GM12878 (cell line): ENCODE data around the gene CLIC6. TPM values are rescaled to one million over a fixed set of nuclear protein-coding genes. Genes with fewer than 3 reads are reported as not detected.
A peak's percentile ranks its signal among the peaks of the same experiment; 100 is the strongest.

Experiments used
- ATAC-seq: fragments of 200-7000 bp; cut with Tn5 transposase; 3 replicates; pipeline ENCODE4 v1.9.1; 2020; ENCODE audit warnings: mild to moderate bottlenecking, moderate library complexity
- BruUV-seq: library from RNA; stranded (reverse); fragments of 400-500 nt; replicated peaks from 2 replicates; lab custom pipeline; 2021; lab: Mats Ljungman, UMichigan
- CTCF ChIA-PET: fragments of 300-600 bp; sonication (Branson Sonifier 250); formaldehyde crosslinking; extraction: SDS; loops from one replicate; lab custom pipeline; 2021; ENCODE audit warnings: inconsistent platforms; lab: Yijun Ruan, JAX
- POLR2A ChIA-PET: fragments of 350-600 bp; formaldehyde crosslinking; extraction: SDS; loops from one replicate; lab custom pipeline; 2021; ENCODE audit warnings: inconsistent platforms; lab: Charles Lee
- RAD21 ChIA-PET: fragments of 300-600 bp; sonication (Branson Sonifier 250); formaldehyde crosslinking; loops from one replicate; lab custom pipeline; 2023; ENCODE audit warnings: antibody characterized with exemption; ENCODE audit not compliant: unreplicated experiment; lab: Charles Lee
- SMC1A ChIA-PET: fragments of 300-600 bp; sonication (Branson Sonifier 250); formaldehyde crosslinking; loops from one replicate; lab custom pipeline; 2023; ENCODE audit not compliant: unreplicated experiment, uncharacterized antibody; lab: Charles Lee
- DNase-seq: peaks from one replicate; pipeline ENCODE4 v3.0.0-alpha.2; 2011; ENCODE audit warnings: low read depth, low spot score
- FAIRE-seq: peaks from 3 replicates; lab custom pipeline; 2011; peaks lifted over from hg19 to GRCh38; lab: Jason Lieb, UNC
- H2AFZ ChIP-seq: 2 replicates; pipeline ENCODE4 v1.6.0; 2011; ENCODE audit warnings: low read depth, low read length, control low read depth; ENCODE audit not compliant: control insufficient read depth
- H3K27ac ChIP-seq: 2 replicates; pipeline ENCODE4 v1.5.1; 2011; ENCODE audit warnings: control low read depth; ENCODE audit not compliant: control insufficient read depth, insufficient read depth
- H3K27me3 ChIP-seq, 2 experiments: replicated peaks in 1 of 2; 2 replicates each; pipeline versions ENCODE4 v1.6.0 to v1.6.1; 2011; ENCODE audit warnings: low read length in 1 of 2; ENCODE audit not compliant: control insufficient read depth in 2 of 2, insufficient read depth in 2 of 2
- H3K36me3 ChIP-seq, 2 experiments: 2 replicates each; pipeline ENCODE4 v1.5.1; 2011; ENCODE audit warnings: low read length in 1 of 2; ENCODE audit not compliant: control insufficient read depth in 2 of 2, insufficient read depth in 2 of 2
- H3K4me1 ChIP-seq: 2 replicates; pipeline ENCODE4 v1.6.1; 2011; ENCODE audit warnings: mild to moderate bottlenecking, low read length, moderate library complexity, mixed read lengths; ENCODE audit not compliant: control insufficient read depth, insufficient read depth
- H3K4me2 ChIP-seq: 2 replicates; pipeline ENCODE4 v1.6.0; 2011; ENCODE audit warnings: control low read depth; ENCODE audit not compliant: control insufficient read depth, insufficient read depth
- H3K4me3 ChIP-seq: fragments of 200-600 bp; sonication (generic); 2 replicates; pipeline ENCODE4 v1.5.1; 2016
- H3K79me2 ChIP-seq: 2 replicates; pipeline ENCODE4 v1.6.0; 2011; ENCODE audit warnings: low read length; ENCODE audit not compliant: control insufficient read depth, insufficient read depth
- H3K9ac ChIP-seq: 2 replicates; pipeline ENCODE4 v1.8.0; 2011; ENCODE audit warnings: low read length, control low read depth, mixed read lengths; ENCODE audit not compliant: control insufficient read depth, insufficient read depth
- H3K9me3 ChIP-seq: replicated peaks from 3 replicates; pipeline ENCODE4 v1.5.1; 2011; ENCODE audit warnings: mild to moderate bottlenecking, low read length; ENCODE audit not compliant: control insufficient read depth, insufficient read depth
- H4K20me1 ChIP-seq: 2 replicates; pipeline ENCODE4 v1.6.0; 2011; ENCODE audit not compliant: control insufficient read depth, insufficient read depth
- BCL11A ChIP-seq: IDR thresholded peaks from 2 replicates; pipeline ENCODE4 v1.6.1; 2011; ENCODE audit warnings: low read depth, low read length
- BCL3 ChIP-seq: IDR thresholded peaks from 2 replicates; pipeline ENCODE4 v1.6.1; 2011; ENCODE audit warnings: borderline replicate concordance, low read depth, mild to moderate bottlenecking, moderate library complexity, low read length; ENCODE audit not compliant: insufficient read depth, poor library complexity, severe bottlenecking
- E2F8 ChIP-seq: fragments of 450-650 bp; IDR thresholded peaks from 2 replicates; pipeline ENCODE4 v1.6.1; 2018; ENCODE audit warnings: mild to moderate bottlenecking, low read depth, moderate library complexity; ENCODE audit not compliant: partially characterized antibody
- E4F1 ChIP-seq: fragments of 450-650 bp; IDR thresholded peaks from 2 replicates; pipeline ENCODE4 v1.6.1; 2018; ENCODE audit warnings: borderline replicate concordance, mild to moderate bottlenecking; ENCODE audit not compliant: partially characterized antibody
- GATAD2B ChIP-seq: fragments of 450-650 bp; conservative IDR thresholded peaks from 2 replicates; pipeline ENCODE4 v1.6.1; 2017; ENCODE audit warnings: low read depth, mild to moderate bottlenecking, moderate library complexity
- KLF5 ChIP-seq: fragments of 450-650 bp; IDR thresholded peaks from 2 replicates; pipeline ENCODE4 v1.6.1; 2014; ENCODE audit warnings: mild to moderate bottlenecking; ENCODE audit not compliant: partially characterized antibody
- MXI1 ChIP-seq: fragments of 150-350 bp; IDR thresholded peaks from 2 replicates; pipeline ENCODE4 v1.6.1; 2011; ENCODE audit warnings: low read depth, mild to moderate bottlenecking, inconsistent platforms, low read length, improper control_type of control experiment
- MYB ChIP-seq: fragments of 150-350 bp; IDR thresholded peaks from 2 replicates; pipeline ENCODE4 v1.6.1; 2014; ENCODE audit warnings: mild to moderate bottlenecking, low read depth, low read length, borderline replicate concordance
- NBN ChIP-seq: fragments of 450-650 bp; IDR thresholded peaks from 2 replicates; pipeline ENCODE4 v1.6.1; 2016
- NFIC ChIP-seq: IDR thresholded peaks from 2 replicates; pipeline ENCODE4 v1.6.1; 2012; ENCODE audit warnings: low read depth, mild to moderate bottlenecking, inconsistent platforms, low read length, moderate library complexity
- NFYA ChIP-seq: IDR thresholded peaks from 2 replicates; pipeline ENCODE4 v1.6.1; 2011; ENCODE audit warnings: low read depth, mild to moderate bottlenecking, low read length, improper control_type of control experiment, borderline replicate concordance
- NFYB ChIP-seq: IDR thresholded peaks from 2 replicates; pipeline ENCODE4 v1.6.1; 2011; ENCODE audit warnings: low read depth, mild to moderate bottlenecking, low read length, improper control_type of control experiment, moderate library complexity; ENCODE audit not compliant: insufficient read depth
- SMAD5 ChIP-seq: IDR thresholded peaks from 2 replicates; pipeline ENCODE4 v1.6.1; 2016; ENCODE audit warnings: antibody characterized with exemption, low read depth
- SRF ChIP-seq, 2 experiments: IDR thresholded peaks; 2 replicates each; pipeline ENCODE4 v1.6.1; 2011; ENCODE audit warnings: low read depth in 2 of 2, low read length in 2 of 2, mild to moderate bottlenecking in 1 of 2, moderate library complexity in 1 of 2
- WRNIP1 ChIP-seq: IDR thresholded peaks from 2 replicates; pipeline ENCODE4 v1.6.1; 2011; ENCODE audit warnings: low read depth, low read length, improper control_type of control experiment, borderline replicate concordance
- YY1 ChIP-seq: IDR thresholded peaks from 2 replicates; pipeline ENCODE4 v1.6.1; 2011; ENCODE audit warnings: low read depth, mild to moderate bottlenecking, low read length
- ZNF207 ChIP-seq: fragments of 450-650 bp; IDR thresholded peaks from 2 replicates; pipeline ENCODE4 v1.6.1; 2014; ENCODE audit warnings: antibody characterized with exemption, mild to moderate bottlenecking, borderline replicate concordance
- WGBS: methylation state at CpG from one replicate; pipeline ENCODE4 v1.1.6; 2016; ENCODE audit warnings: low lambda C conversion rate; ENCODE audit not compliant: insufficient replicate concordance, insufficient coverage; ENCODE audit errors: missing lambda C conversion rate; 5-methylcytosine and 5-hydroxymethylcytosine counted together
- in situ Hi-C: fragments of 300-500 bp; cut with MboI; formaldehyde crosslinking; loops from 9 replicates; pipeline ENCODE4 v1.14.3; 2018; ENCODE audit warnings: mixed read lengths
- intact Hi-C: fragments of 100-400 bp; cut with micrococcal nuclease; formaldehyde crosslinking; loops from one replicate; pipeline ENCODE4 v1.14.2; 2022; ENCODE audit not compliant: unreplicated experiment
- polyA plus RNA-seq, 11 experiments: library from polyadenylated mRNA; depleted of rRNA in 4 of 11; unstranded in 6 of 11; stranded (reverse) in 5 of 11; fragments of >200 nt; fragmentation: Nextera tagmentation in 4 of 11; fragmentation: Illumina TruSeq in 1 of 11; extraction: Ambion mirVana in 4 of 11; extraction: Trizol in 1 of 11; gene quantifications; 1 replicate in 1 of 11; 2 replicates in 10 of 11; pipeline versions ENCODE4 v1.2.1 to v1.2.3, GENCODE V29; 2011 to 2016; ENCODE audit warnings: inconsistent platforms in 2 of 11, missing spikeins in 2 of 11, low read depth in 1 of 11
- total RNA-seq, 4 experiments: library from RNA; depleted of rRNA in 3 of 4; stranded (reverse); fragments of >200 nt in 3 of 4; fragmentation: Illumina TruSeq in 1 of 4; extraction: Trizol in 1 of 4; gene quantifications; 2 replicates each; pipeline versions ENCODE4 v1.2.1 to v1.2.3, GENCODE V29; 2013 to 2021

Gene CLIC6
- total and polyA plus RNA-seq, 10 of the 15 experiments (the other 5 are each of a cell fraction or from before 2014, with no cell fraction given), result 5.7 to 34.1 (median 11.2) TPM

DNA sequence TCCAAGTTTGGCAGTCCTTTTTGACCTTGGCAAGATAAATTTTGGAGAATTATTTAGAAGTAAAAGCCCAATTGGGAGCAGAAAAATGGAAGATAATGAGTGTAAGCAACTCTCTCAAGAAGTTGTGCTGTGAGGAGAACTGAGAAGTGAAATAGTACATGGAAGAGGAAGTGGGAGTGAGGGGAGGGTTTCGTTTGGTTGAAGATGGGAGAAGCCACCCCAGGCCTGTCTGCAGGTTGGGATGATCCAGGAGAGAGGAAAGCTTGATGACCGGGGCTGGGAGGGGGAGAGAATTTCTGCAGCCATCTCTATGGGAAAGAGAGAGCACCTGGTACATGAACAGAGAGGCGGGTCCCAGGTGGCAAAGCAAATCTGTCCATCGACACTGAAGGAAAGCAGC, 45.3 kb upstream of the CLIC6 start:
- WGBS, result 56% methylated on average over 4 of the region's 4 CpGs
- no peak for FAIRE-seq
- Histone ChIP-seq H3K4me2 (peak overlapping the region; percentile 15; the same call in 1 of the 2 replicates), H3K4me1 (peaks cover 11% of the 10 kb centered on the region), H2AFZ (no peak overlapping the region), H3K36me3 (no peaks in the 10 kb centered on the region), H3K9me3 (no peaks in the 10 kb centered on the region), H3K9ac (no peak overlapping the region), H3K27ac (0 out of 2 replicates have a peak overlapping the region, but pooled peaks have one; percentile 33), H3K79me2 (no peaks in the 10 kb centered on the region), H4K20me1 (no peaks in the 10 kb centered on the region), H3K4me3 (no peak overlapping the region), H3K27me3 (no peaks in the 10 kb centered on the region)
- ChIA-PET SMC1A (interaction anchor here (1.1 to 1.6 kb wide), 2 partner anchors 8 to 14 kb away, joined by 4 to 7 read pairs; no protein-coding TSS in a partner anchor), POLR2A (no interaction called here), RAD21 (no interaction called here), CTCF (interaction anchor here (0.7 to 4.0 kb wide), 6 partner anchors 8 to 115 kb away, joined by 3 to 18 read pairs (median 4); no protein-coding TSS in a partner anchor)
- intact Hi-C loops, result no loop called here
- DNase-seq, result no peak
- in situ Hi-C loops, result no loop called here
- peak; percentile 40; the same call in 2 of the 3 replicates for ATAC-seq
- BruUV-seq, result no TSS peak
- TF ChIP-seq GATAD2B (no peak), NBN (no peak), E2F8 (no peak), WRNIP1 (no peak), MYB (no peak), NFYB (no peak), KLF5 (no peak), NFYA (no peak), ZNF207 (no peak), E4F1 (no peak), MXI1 (no peak), SMAD5 (no peak), BCL11A (peak; percentile 27; the same call in 1 of the 2 replicates), BCL3 (no peak), YY1 (no peak), SRF (IDR thresholded peaks at IDR 0.05; ENCODE audit: low read depth in 2 of 2, low read length in 2 of 2) (no peak), NFIC (no peak)
